IMR-90 (cell line): ENCODE data around the gene ADGRL3.

Experiments
- MXI1 ChIP-seq: IDR thresholded peaks from 2 replicates; pipeline ENCODE4 v1.6.1; 2012; ENCODE audit warnings: low read depth, mild to moderate bottlenecking, low read length, moderate library complexity, borderline replicate concordance
- POLR2A ChIP-seq: IDR thresholded peaks from 2 replicates; pipeline ENCODE4 v1.6.1; 2012; ENCODE audit warnings: mild to moderate bottlenecking, low read depth, low read length
- TF ChIP-seq, protein P1 (sequence below): conservative IDR thresholded peaks from 2 replicates; pipeline ENCODE4 v1.5.1; 2012; ENCODE audit warnings: mild to moderate bottlenecking, low read depth, low read length, improper control_type of control experiment
- TF ChIP-seq, protein P2 (sequence below): fragments of 150-350 bp; IDR thresholded peaks from 2 replicates; pipeline ENCODE4 v1.6.1; 2016; ENCODE audit warnings: low read depth, mild to moderate bottlenecking, low read length, moderate library complexity, borderline replicate concordance

DNA sequence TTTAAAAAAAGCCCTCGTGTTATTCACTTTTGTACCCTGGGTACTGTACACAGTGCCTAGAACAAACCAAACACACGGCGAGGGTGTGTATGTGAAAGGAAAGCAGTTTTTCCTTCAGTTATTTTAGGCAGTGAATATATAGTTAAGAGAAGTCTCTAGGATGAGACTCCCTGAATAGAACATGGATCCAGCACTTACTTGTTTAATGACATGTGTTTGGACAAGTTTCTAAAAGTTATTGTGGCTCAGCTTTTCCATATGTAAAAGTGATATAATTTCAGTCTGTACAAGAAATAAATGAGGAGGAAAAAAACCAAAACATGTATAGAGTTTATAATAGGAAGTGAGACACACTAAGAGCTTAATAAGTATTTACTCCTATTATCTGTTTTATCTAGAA, 273.2 kb downstream of the ADGRL3 start:
- TF ChIP-seq, protein P1, sequence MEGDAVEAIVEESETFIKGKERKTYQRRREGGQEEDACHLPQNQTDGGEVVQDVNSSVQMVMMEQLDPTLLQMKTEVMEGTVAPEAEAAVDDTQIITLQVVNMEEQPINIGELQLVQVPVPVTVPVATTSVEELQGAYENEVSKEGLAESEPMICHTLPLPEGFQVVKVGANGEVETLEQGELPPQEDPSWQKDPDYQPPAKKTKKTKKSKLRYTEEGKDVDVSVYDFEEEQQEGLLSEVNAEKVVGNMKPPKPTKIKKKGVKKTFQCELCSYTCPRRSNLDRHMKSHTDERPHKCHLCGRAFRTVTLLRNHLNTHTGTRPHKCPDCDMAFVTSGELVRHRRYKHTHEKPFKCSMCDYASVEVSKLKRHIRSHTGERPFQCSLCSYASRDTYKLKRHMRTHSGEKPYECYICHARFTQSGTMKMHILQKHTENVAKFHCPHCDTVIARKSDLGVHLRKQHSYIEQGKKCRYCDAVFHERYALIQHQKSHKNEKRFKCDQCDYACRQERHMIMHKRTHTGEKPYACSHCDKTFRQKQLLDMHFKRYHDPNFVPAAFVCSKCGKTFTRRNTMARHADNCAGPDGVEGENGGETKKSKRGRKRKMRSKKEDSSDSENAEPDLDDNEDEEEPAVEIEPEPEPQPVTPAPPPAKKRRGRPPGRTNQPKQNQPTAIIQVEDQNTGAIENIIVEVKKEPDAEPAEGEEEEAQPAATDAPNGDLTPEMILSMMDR: no peak
- no peak for TF ChIP-seq POLR2A
- no peak for TF ChIP-seq MXI1
- TF ChIP-seq, protein P2, sequence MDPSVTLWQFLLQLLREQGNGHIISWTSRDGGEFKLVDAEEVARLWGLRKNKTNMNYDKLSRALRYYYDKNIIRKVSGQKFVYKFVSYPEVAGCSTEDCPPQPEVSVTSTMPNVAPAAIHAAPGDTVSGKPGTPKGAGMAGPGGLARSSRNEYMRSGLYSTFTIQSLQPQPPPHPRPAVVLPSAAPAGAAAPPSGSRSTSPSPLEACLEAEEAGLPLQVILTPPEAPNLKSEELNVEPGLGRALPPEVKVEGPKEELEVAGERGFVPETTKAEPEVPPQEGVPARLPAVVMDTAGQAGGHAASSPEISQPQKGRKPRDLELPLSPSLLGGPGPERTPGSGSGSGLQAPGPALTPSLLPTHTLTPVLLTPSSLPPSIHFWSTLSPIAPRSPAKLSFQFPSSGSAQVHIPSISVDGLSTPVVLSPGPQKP: no peak
